ENCODE data around the gene CZIB.

Gene CZIB

DNA sequence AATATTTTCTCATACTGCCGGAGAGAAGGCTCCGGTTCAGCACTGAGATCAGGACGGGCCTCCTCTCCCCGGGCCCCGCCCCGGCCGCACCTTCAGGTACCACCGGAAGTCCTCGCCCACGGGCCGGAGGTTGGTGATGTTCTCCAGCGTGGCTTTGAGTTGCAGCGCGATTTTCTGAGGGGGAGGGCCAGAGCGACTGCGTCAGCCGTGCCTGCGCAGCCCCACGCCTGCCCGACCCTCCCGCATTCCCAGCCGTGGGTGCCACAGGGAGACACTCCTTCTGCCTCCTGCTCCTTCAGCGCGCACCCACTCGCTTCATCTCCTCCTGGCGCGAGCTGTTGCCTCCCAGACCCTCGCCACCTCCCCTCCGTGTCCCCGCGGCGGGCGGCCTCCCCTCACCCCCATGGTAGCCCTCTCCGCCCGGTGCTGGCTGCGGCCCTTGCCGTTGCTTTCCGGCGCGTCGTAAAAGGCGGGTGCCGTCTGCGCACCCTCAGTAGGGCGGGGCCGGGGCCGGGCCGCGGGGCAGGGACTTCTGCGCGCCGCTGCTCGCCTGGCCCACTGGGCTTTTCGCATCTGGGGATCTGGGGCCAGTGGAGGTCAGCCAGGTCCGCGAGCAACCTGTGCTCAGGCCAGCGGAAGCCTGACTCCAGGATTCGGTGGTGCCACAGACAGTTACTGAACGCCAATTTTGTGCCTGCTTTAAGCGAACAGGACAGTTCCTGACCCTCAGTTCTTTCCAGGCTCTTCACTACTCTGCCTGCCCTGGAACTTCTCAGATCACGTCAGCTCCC, at the start of gene CZIB:
Gene CZIB, minus strand, starts transcription at position 464 of the 791 bp plus-strand sequence. Its CDS starts 59 bp downstream, at position 405.
- DNase-seq: peak; percentile 87

DNA sequence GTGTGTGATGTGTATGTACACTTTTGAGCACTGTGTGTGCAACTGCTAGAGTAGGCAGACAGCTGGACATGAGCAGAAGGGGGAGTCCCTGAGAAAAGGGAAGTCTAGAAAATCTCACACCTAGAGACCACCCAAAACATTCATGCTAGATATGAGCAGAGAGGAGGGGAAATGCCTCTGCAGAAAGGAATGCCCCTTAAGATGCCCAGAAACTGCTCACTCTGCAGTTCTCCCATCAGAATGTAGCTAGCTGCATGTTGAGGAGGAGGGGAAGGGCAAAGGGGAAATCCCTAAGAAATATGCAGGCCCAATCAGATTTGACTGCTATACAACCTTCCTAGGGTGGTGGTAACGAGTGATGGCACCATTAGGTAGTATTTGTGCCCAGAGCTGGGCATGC, 49.7 kb upstream of the CZIB start:
- no peak for DNase-seq

DNA sequence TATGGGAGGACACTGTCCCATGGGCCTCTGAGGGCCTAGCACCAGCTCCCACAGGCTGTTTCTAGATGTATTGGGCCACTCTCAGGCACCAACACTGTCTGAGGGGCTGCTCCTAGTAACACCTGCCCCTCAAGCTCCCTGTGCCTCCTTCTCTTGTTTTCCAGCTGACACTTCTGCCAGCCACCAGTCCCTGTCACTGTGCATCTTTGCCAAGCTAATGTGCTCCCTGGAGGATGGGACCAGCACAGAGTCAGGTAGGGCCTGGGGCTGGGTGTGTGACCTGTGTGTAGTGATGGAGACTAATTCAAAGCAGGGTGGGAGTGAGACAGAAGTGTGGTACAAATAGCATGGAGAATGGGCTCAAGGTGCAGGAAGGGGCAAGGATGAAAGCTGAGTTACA, 47.3 kb upstream of the CZIB start:
- no peak for DNase-seq

DNA sequence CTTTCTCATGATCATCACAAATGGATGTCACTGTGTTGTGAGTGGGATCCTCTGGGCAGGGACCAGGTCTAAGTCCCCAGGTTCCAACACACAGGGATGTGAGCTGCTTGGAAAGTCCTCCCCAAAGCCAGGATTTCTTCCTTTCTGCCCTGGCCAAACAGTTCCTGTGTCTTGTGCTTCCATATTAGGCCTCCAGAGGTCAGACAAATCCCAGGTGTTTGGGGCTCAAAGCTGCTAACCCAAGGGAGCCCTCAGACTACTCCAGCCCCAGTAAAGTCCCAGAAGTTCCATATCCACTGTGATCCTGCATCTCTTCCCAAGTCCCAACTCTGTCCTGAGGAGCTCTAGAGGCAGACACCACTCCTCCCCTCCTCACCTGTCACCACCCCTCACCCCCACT, 45.6 kb upstream of the CZIB start:
- DNase-seq: no peak

DNA sequence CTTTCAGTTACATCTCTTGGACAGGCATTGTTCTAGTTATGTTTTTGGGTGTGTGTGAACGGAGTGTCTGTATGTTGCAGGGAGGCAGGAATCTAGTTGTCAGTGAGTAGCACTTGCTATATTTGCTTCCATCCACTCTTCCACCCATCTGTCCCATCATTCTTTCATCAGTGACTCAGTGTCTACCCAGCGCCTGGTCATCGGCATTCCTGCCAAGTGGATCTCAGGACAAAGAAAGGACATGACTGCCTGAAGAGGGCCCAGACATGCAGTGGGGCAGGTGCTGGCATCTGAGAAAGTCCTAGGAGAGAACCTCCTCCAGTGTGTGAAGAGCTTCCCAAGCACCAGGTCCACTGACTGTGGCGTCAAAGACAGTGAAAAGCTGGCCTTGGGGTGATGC, 45.1 kb upstream of the CZIB start:
- no peak for DNase-seq

DNA sequence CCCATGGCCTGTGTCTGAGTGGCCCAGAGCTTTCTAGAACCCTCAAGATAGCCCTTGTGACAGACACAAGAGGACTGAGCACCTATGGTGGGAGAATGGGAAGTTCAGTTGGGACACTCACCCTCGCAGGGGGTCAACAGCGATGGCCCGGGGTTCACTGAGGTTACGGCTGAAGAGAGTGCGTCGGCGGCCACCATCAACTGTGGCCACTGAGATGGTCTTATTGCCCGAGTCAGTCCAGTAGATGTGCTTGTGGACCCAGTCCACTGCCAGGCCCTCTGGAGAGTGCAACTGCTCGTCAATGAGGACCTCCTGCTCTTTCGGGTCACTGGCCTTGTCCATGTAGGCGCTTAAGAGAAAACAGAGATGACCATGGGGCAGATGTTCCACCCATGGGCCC, 43.6 kb upstream of the CZIB start:
- DNase-seq: no peak

DNA sequence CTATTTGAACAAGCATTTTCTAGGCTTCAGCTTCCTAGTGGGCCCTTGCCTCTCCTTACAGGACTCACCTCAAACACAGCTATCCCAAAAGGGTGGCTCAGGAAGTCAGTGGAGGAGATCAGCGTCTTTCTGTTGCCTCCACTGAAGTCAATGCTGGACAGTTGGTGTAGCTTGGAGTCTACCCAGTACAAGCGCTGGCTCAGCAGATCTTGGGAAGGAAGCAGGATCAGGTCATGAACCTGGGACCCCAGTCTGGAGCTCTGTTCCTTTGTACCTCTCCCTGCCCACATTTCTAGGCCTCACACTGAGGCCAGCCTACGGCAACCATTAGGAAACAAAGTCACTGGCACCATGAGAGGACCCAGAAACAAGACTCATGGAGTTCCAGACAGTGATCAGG, 41.6 kb upstream of the CZIB start:
- DNase-seq: no peak

DNA sequence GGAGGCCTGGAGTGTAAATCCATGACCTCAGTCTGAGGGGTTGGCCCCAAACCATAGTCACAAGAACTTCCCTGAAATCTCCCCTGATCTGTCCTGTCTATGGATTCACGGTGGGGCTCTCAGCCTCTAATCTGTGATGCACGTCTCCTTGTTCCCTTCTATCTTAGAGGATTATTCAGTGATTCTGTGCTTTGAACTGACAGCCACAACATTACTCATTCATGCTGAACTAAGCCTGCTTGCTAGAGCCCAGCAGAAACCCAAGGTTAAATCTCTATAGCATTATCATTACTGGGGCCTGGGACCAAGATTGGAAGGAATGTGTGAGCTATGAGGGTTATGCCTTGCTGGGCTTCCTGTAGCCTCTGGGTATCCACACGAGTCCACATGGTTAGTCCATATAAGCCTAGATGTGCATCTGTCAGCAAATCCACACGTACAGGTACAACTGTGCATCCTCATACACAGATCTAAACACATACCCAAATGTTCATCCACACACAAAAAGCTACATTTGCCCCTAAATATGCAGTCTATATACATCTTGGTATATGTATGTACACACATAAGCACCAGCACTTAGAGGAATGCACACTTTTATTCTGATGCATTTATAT, 40.3 kb upstream of the CZIB start:
- DNase-seq: no peak

DNA sequence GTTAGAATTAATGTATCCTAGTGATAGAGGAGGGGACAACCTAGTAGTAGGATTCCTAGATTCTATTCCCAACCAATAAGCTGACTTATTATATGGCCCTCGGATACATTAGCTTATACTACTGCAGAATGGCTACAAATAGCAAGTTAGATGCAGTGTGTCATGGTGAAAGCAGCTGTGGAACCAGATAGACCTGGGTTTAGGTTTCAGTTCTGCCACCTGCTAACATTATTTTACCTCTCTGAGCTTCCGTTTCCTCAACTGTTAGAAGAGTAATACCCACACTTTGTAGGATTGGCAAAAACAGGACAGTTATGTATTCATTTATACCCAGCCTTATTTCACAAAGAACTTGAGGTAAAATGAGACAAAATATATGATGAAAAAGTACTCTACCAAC, 39.5 kb upstream of the CZIB start:
- DNase-seq: no peak

DNA sequence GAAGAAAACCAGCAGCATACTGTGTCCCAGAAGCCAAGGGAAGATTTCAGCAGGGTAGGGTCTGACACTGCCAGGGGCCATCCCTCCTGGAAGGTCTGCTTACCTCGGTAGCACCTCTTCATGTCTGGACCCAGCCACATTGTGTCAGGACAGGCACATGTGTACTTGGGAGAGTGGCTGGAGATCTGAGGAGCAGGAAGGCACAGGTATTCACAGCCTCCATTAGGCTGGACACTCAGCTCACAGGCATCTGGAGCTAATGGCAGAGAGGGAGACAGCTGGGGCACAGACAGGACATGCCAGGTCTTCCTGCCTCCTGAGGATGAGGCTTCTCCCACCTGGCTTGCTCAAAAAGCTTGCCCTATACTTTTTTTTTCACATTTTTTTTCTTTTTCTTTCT, 37.8 kb upstream of the CZIB start:
- no peak for DNase-seq

DNA sequence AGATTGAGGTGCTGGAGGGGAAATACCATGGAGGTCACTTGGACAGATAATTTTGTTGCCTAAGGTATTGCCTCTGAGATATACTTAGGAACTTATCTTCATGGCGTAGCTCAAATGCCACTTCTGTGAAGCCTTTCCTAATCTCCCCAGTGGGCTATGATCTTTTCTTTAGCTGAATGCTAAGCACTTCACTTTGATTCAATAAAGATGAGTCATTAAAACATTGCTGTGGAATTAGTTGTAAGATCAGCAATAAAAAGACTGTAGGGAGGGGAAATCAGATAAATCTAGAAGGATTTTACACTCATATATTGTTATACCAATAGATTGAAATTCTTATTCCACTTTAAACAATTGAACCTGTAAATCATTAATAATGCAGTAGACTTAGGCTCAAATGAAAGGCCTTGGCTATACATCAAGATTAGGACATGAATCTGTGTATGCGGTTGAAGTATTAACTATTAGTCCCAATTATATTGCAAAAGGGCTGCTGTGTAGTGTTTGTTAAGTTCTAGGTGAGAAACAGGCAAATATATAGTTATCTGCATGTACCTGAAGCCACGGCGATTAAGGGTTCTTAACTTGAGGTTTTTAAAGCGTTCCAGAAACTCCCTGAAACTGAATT, 37.1 kb upstream of the CZIB start:
- DNase-seq: peak; percentile 39

DNA sequence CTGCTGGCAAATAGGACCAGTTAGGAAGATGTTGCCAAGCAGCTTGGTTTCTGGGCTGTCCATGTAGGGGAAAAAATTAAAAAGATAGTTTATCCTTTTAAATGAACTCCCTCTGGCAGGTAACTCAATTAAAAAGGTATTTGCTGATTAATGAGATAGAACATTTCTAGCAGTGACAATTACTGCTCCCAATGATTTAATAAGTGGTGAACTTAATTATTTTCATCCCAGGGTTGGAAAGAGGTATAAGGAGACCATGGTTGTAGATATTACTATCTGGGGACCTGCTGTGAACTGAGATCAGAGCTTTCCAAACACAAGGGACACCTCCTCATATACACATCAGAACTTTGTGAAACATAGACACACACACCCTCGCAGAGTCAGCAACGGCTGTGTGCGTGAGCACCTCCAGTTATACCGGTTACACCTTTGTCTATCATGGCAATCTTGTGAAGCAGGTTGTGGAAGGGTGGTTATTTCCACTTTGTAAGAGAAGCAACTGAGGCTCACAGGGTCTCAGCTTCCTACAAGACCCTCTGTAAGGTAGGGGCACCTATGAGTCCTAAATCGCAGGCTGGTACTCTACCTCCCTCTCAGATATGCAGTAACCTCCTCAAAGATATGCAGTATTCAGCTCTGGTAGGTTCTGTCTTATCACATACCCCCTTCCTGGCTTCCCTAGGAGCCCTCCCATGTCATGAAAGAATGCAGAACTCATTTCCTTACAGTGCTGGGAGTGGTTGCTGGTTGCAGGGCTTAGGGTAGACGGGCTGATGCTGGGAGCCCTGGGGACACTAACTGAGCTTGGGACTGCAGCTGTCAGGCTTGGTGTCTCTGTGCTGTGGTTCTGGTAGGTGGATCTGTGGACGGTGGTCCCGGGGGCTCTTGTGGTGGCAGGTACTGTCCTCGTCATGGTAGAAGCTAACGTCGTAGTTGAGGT, 36.3 kb upstream of the CZIB start:
- no peak for DNase-seq

DNA sequence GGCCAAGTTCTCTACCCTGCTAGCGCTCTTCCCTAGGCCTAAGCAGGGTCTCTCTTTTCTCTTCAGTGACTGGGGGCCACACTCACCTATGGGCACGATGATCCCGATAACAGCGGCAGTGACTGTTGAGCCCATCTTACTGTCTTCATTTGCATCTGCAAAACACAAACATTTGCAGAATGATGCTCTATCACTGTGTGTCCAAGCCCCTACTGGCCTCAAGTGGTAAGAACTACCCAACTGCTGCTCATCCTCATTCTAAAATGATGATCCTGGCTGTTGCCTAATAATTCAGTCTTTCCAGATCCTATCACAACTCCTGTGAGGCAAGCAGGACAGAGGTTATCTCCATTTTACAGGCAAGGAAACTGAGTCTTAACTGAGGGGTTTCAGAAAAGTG, 34.6 kb upstream of the CZIB start:
- DNase-seq: no peak

DNA sequence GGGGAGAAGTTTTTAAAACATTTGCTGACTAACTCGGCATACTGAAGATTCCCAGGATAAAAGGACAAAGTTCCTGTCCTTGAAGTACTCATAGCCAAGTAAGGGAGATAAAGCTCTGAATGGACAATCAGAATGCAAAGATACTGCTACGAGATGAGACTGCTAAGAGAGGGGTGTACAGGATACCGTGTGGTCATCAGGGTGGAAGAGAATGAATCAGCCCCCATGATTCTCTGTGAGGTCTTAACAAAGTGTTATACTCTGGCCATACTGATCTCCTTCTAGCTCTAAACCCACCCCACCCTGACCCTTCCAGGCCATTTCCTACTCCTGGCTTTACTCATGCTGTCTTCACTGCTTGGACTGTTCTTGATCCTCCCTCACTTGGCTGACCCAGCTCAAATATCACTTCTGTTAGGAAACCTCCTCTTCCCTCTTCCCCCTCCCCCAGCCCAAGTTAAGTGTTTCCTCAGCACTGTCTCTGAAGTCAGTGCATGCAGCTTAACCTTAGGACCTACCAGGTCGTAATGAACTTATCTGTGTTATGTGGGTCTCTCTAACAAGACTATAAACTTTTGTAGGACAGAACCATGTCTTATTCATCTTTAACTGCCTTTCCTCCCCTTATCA, 33.7 kb upstream of the CZIB start:
- no peak for DNase-seq

DNA sequence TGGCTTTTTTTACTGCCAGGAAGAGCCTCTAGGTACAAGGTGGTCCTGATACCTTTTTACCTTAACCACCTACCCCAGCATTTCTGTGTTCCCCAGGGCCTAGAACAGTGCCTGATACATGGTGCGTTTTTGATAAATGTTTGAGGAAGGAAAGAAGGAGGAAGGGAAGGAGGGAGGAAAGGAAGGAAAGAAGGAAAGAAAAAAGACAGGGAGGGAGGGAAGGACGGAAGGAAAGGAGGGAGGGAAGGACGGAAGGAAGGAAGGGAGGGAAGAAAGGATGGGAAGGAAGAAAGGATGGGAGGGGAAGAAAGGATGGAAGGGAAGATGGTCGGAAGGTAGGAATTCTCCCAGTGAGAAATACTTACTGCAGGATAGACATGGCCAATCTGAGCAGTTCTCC, 29.9 kb upstream of the CZIB start:
- no peak for DNase-seq

DNA sequence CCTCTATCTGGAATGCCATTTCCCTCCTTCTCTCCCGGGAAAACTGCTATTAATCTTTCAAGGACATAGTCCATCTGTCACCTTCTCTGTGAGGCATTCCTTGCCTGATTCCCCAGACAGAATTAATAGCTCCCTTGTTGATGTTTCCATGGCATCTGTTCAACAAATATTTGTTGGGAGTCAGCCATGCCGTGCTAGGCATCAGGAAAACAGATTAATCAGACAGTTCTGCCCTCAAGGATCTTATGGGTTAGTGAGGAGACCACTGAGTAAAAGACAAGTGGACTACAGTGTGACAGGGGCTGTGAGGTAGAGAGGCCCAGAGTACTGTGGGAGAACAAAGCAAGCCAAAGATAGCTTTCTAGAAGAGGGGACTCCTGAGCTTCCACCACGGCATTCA, 29.3 kb upstream of the CZIB start:
- DNase-seq: peak; percentile 40

DNA sequence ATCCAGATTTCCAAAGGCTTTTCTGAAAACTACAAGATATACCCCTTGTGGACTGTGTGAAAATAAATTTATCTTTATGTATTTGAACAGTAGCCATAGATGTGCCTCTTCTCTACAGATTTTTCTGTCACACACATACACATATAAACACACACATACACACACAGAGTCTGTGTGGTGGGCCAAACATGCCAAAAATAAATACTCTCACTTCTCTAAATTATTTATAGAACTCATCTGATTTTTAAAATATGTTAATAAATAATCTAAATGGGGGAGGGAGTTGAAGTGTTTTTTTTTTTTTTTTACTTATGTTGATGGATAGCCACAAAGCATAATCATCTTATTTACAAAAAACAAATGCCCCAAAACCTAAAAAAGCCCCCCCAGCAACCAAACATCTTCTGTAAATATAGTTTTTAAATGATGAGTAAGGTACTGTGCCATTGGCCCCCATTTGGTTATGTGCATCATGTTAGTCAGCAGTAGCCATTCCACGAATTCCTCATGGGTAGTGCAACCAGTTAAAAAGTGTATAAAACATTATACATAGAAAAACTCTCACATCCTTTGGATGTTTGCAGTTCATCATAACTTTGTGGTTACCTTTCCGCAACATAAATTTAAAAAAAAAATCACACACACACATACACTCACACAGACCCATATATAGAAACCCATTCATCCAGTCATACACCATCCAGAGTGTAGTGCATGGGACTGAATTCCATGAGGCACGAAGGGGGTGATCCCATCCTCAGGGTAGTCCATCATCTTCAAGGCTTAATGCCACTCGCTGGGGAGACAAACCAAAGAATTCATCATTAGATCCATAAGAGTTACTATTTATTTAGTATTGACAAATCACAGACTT, 26.1 kb upstream of the CZIB start:
- peak; percentile 96 for DNase-seq

DNA sequence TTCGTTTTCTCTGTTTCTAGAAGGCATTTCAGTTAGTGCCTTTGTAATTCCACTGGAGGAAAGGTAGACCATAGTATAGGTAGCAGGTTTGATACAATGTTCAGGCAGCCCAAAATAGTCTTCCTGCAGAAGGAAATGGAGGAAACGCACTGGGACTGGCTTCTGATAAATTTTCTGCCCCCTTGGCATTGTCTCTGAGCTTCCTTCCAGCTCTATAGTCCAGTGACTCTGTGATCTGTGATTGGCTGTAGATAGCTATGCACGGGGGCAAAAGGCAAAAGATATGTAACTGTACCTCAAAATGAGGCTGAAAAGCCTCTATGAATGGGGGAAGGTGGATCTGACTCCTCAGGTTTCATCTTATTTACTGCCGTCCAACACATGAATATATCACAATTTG, 23.7 kb upstream of the CZIB start:
- DNase-seq: no peak

DNA sequence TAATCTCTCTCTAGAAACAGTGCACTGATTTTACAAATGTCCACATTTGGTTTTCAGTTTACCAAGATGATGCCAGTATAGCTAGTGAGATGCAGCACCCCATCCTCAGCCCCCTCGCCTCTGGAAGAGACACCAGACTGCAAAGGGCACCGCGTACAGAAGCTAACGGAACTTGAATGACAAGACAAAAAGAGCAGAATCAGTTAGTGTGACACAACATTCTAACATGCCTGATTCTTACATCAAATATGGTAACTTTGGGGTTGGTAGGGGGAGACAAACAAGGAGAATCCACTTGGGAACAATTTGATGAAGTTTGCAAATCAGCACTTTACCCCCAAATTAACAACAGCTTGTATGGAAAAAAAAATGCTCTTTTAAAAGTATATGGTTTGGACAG, 21.9 kb upstream of the CZIB start:
- no peak for DNase-seq

DNA sequence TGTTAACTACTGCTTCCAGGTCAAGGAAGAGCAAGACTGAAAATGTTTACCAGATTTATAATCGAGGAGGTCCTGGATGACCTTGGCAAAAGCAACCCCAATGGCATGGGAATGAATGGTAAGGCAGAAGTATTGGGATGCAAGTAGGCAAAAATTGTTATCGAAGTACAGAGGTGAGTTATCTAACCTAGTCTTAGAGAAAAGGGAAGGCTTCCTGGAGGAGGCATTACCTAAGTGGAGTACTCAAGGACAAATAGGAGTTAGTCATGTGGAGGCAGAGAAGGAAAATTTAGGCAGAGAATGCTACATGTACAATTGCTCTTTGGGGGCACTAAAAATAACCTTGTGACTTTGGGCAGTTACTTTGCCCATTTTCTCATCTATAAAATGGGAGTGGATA, 21.4 kb upstream of the CZIB start:
- DNase-seq: no peak
